Heart left ventricle (tissue), 13 donors: ENCODE measurements around the gene ZCCHC18.
"Not testable (repeated sequence)": the region's sequence is repeated elsewhere in the genome, so short reads cannot be mapped to it uniquely, and the experiment has no call there.

Source experiments
- CTCF ChIP-seq, 12 donors: fragments of 200-600 bp; sonication (generic) in 4 of 12; IDR thresholded peaks; one replicate each; pipeline versions ENCODE4 v1.5.0 to v1.8.0; 2018 to 2022; ENCODE audit warnings: antibody characterized with exemption in 12 of 12, mild to moderate bottlenecking in 5 of 12
- POLR2A ChIP-seq, 2 donors: fragments of 450-650 bp; IDR thresholded peaks; one replicate each; pipeline ENCODE4 v1.6.1; 2017; ENCODE audit warnings: antibody characterized with exemption in 2 of 2, mild to moderate bottlenecking in 2 of 2, moderate library complexity in 2 of 2
- donor health status: ischemic (EF 13 %, LVEDD 7.1; RV severe dilation, severe dysfunction).
- donor health status: DM: no; HTN: yes; CAD: no.
- donor health status: DM: no; HTN: no; CAD: no.
- donor health status: ischemic (EF 25% LVEDD 6.9; RV normal size, moderate dysfunction).
- donor health status: ischemic (EF 25% LVEDD 5.7; RV mildly dilated, moderate dysfunction).
- donor health status: ischemic (EF 35%, LVEDD 5.7; RV mildly dilated, moderate dysfunction).
- donor health status: nonischemic (EF 11% LVEDD 7.7; RV severe dilation, severe dysfunction).
- donor health status: DM: yes; HTN: yes; CAD: no.
- donor health status: PGD.
- donor health status: ischemic (EF 29% LVEDD 5.4; RV normal size, mild dysfunction).
- donor health status: nonischemic (EF 23%, LVEDD 6.1; RV moderate dilation, normal function).

- TF ChIP-seq CTCF, POLR2A (IDR thresholded peaks at IDR 0.05): not testable (repeated sequence)
Observed at GRCh38 chrX:104077854-104078253, 34.5 kb upstream of the ZCCHC18 start.
